GM04503 (cell line): Measurements from ENCODE around the gene SLC38A1.

Experiments
- DNase-seq: peaks from one replicate; pipeline ENCODE4 v3.0.0-alpha.2; 2012; ENCODE audit warnings: low read depth

Gene SLC38A1

DNA sequence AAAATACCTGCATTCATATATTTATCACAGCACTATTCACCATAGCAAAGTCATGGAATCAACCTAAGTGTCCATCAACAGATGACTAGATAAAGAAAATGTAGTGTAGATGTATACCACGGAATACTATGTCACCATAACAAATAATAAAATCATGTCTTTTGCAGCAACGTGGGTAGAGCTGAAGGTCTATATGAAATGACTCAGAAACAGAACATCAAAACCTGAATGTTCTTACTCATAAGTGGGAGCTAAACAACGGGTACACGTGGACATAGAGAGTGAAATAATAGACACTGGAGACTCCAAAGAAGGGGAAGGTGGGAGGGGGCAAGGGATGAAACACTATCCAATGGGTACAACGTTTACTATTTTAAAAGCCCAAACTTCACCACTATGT is 37.9 kb downstream of the SLC38A1 start:
- no peak for DNase-seq

DNA sequence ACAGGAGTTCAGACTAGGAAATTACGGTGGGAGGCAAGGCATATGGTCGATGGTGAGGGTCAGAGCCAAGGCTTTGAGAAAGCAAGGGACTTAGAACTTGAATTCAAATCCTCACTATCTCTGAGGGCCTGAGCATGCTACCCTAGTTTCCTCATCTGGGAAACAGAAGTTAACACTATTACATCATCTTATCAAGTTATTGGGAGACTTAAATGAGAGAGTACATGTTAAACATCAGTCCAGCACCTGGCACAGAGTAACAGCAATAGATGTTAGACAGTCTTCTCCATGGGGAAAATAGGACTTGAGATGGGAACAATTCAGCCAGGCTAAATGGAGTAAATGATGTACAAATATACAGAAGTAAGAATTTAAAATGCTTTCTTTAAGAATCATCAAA is 38.5 kb downstream of the SLC38A1 start:
- no peak for DNase-seq

DNA sequence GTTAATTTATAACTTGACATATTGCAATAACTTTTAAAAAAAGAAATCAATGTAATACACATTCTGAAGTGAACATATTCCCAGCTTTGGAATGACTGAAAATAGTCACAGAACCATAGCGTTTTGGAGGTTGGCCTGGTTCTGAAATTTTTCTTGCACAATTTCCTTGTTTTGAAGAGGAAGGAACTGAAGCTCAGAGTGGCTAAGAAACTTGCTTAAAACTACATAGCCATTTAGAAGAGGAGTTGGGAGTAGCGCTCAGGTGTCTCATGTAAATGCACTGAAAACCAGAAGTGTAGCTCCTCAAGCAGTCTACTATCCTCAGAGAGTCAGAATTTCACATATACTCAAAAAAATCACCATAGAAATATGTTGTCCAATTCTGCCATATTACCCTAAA is 41.2 kb downstream of the SLC38A1 start:
- DNase-seq = no peak

DNA sequence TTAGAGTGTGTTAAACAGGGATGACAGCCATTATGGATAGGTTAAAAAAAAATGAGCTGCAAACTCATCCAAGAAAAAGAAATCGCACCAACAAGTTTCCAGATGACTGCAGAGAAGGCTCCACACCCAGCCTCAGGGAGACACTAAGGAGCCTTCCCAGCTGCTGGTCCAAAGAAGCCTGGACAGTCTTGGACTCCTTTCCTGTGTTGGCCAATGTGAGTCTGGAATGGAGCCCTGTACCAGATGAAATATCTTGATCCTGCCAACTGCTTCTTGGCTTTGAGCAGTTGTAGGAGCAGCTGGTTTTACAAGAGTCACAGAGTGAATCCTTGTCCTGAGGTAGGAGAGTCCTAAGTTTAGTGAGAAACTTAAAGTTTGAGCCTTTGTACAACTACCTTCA is 44.5 kb downstream of the SLC38A1 start:
- peak; percentile 85 for DNase-seq

DNA sequence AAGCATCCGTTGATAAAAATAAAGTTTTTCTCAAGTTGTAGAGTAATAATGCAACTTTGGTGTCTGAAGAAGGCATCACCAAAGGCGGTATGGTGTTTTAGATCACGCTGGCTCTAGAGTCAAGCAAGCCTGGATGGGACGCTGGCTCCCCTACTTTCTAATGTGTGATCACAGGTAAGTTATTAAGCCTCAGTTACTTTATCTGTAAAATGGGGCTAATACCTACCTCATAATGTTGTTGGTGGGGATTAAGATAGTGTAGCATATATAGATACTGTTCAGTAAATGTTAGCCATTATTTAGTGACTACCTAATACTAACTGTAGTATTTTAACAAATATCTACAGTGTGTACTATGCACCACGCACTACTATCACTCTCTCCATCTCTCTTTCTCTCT is 45.8 kb downstream of the SLC38A1 start:
- DNase-seq = no peak

DNA sequence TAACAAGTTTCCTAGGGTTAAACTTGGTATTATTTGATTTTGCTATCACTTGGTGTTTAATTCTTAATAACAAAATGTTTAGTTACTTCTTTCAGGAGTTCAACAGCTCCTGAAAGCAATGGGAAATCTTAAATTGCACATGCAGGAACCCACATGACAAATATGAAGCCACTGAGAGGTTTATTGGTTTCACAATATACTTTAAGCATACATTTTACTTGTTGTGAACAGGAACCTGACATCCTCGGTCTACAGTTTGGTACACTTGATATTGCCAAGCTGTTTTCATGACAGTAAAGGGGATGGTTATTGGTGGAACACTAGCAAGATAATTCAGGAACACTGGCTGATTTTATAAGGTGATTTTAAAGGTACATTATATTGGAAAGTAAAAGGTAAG is 46.2 kb downstream of the SLC38A1 start:
- no peak for DNase-seq

DNA sequence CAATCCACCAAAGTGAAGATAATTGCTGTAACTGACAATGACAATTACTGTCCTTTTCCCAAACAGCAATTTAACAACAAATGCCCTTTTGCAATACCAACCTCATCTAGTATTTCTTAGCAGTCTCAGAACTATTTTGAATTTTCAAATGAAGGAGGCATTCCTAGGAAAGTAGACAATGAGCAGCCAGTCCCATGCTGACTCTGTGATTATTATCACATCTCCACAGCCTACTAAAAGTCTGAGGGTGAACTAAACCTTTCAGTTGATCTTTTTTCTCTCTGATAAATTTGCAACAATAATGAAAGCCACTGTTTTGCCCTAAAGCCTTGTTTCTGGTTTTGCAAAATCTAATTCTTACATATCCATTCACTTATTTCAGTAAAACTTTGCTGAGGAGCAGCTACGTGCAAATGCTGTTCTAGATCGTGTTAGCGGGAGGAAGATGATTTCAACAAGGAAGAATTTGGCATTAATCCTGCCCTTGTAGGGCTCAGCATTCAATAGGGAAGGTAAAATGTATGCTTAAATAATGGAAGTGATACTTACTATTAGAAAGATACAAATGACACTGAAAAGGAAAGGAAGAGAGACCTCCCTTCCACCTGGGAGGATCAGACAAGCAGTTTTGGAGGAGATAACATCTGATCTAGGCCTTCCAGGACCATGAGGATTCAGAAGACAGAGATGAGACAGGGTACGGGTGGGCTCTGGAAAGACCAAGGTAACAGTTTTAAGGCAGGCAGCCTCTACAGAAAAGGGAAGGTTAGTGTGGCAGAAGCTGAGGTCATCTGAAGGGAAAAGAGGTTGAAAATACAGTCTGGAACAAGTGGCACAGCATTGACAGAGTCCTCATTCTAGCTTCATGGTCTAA is 47.4 kb downstream of the SLC38A1 start:
- no peak for DNase-seq

DNA sequence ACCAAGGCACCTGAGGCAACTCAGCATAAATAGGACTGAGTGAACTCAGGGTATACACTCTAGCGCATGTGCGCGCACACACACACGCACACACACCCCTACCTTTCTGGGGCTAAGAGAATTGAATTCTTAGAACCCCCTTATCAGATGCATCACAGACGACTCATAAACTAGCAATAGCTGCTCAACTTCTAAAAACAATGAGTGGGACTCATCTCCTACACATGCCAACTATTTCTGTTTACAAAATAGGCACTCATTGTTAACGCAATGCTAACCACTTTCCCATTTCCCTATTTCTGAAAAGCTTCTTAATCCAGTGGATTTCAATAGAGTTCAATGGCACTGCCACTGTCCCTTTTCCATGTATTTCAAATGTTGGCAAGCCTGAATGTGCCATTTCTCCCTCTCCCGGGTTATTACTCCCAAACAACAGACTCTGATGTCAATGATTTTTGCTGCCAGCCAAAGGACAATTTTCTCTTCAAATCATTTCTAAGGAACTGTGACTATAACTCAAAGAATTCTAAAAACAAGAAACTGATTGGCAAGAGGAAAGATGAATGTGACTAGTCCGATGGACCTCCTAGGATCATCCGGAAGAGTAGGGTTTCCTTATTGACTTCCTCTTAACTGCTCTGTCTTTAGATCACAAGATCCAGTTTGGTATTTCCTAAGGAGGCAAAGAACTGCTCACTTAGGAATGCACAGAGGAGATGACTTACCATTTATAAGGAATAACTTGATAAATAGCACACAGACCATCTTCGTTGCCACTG is 48.8 kb downstream of the SLC38A1 start:
- peak; percentile 43 for DNase-seq

DNA sequence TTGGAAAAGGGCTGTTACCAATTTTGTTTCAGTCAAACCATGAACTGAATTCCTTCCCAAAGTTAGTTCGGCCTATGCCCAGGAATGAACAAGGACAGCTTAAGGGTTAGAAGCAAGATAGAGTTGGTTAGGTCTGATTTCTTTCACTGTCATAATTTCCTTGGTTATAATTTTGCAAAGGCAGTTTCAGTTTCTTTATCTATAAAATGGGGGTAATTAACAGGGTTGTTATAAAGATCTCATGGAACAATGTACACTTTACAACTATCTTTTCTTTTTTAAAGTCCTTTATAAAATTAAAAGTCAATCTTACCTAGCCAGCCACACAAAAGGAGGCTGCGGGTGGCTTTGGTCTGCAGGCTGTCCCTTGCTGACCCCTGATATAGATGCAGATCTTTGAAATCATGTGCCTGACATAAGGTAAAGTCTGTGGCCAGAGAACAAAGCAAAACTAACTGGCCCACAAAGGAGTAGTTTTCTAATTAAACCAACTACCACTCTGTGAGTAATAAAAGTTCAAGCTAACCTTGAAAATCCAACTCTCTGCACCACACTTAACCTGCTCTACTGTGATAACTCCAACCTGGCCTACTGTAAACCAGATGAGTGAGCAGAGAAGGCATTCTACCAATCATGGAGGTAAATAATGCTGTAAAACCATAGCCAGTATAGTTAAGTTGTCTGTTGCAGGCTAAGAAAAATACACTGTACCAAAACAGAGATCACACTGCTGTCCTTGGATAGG is 49.5 kb downstream of the SLC38A1 start:
- no peak for DNase-seq

DNA sequence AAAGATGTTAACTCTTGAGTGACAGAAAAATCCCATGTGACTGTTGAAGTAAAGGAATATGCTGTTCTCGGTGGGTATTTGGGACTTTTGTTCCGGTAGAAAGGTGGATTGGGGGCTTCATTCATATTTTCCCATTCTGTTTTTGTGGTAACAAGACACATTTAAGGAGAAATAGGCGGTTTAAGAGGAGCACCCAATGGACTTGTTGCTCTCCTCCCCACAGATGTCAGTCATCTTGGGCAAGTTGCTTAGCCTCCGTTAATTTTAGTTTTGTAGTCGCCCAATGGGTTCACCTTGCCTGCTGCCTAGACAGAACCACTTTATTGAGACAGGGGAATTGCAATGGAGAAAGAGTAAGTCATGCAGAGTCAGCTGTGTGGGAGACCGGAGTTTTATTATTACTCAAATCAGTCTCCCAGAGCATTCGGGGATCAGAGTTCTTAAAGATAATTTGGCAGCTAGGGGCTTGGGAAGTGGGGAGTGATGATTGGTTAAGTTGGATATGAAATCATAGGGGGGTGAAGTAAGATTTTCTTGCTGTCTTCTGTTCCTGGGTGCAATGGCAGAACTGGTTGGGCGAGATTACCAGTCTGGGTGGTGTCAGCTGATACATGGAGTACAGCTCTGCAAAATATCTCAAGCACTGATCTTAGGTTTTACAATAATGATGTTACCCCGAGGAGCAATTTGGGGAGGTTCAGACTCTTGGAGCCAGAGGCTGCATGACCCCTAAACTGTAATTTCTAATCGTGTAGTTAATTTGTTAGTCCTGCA is 50.3 kb downstream of the SLC38A1 start:
- DNase-seq = no peak

DNA sequence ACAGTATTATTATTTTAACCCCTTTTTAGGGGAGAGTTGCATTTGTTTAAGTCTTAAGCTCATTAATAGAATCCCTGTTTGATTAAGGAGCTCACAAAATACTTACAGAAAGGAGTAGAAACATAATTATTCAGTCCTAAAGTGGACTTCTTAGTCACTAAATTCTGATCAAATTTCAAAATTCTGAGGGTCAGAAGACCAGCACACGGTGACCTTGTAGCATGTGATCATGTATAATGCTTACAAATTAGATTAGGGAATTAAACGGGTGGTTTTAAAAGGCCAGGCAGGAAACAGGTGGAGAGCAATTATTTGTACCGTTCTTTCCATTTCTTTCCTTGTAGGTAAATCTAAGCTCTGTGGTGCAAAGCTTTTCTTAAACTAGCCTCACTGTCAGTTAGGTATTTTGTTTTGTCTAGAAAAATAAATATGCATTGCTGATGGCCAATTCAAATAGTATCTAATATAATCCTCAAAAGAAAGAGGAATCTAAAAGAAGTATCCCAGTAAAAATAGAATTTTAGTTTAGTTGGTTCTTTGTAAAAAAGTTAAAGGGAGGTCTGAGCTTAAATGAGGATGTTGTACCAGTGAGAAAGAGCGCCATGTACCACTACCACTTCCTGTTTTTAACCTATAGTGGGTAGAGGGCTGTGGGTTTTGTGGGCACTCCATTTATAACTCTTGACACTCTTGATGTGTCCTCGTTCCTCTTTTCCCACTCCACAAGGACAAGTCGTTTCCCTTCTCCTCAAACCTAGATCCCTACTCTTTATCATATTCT is 51.1 kb downstream of the SLC38A1 start:
- DNase-seq = no peak

DNA sequence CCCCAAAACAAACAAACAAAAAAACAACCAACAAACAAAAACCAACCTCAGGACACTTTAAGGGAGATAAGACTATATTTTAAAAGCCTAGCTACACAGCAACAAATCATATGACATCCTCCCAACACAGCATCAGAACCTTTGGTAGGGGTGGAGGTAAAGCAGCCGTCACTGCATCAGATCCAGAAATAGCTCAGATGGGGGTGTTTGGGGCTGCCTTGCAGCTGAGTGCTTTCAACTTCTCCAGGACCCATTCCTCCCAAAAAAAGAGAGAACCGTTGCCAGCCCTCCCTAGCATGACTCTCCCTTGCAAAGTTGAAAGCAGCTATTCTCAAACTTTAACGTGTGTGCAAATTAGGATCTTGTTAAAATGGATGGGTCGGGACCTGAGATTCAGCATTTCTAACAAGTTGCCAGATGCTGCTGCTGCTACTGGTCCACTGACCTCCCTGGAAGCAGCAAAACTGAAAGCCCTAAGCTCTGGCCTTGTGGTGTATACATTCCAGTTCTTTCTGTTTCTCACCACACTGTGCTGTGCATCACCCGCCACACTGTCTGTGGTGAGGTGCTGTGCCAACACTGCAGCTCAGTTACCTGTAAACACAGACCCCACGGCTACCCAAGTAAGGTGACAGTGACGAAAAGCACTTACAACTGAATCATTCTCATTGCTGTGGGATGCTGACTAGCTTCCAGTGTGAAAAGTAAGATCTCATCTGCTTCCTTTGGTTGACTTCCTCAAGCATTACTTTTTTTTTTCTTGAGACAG is 54.0 kb downstream of the SLC38A1 start:
- DNase-seq = no peak

DNA sequence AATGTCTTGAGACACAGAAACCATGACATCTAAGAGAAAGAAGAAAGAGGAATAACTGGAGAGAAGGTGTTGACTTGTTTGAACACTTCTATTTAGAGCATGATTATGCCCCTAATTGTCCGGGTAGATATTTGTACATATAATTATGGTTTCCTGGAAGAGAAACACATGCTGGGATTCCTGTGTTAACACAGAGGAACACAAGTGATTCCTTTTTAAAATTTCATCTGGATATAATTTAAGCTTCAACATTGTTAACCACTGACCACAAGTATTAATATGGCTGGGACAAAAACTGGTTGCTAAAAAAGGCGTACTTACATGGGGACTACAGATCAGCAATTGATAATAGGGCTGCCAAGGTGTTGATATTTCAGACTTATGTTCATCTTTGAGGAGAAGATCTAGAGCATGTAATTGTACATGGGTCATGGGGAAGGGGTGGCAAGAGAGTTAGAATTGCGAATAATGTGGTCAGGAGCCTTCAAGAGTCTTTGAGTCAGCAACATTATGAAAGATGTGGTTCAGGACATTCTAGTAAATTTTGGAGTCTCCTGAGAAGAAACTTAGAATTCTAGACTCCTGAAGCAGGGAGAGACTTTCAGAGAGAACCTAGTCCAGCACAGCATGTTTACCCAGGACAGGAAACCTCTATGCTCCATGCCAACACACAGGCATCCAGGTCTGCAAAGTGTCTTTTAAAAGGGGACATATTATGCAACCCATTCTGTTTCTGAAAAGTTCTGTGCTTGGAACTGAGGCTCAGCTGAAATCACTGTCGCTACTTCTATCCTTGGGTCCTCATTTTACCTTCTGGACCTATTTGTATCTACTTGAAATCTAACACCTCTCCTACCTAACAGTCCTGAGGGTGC is 56.5 kb downstream of the SLC38A1 start:
- no peak for DNase-seq

DNA sequence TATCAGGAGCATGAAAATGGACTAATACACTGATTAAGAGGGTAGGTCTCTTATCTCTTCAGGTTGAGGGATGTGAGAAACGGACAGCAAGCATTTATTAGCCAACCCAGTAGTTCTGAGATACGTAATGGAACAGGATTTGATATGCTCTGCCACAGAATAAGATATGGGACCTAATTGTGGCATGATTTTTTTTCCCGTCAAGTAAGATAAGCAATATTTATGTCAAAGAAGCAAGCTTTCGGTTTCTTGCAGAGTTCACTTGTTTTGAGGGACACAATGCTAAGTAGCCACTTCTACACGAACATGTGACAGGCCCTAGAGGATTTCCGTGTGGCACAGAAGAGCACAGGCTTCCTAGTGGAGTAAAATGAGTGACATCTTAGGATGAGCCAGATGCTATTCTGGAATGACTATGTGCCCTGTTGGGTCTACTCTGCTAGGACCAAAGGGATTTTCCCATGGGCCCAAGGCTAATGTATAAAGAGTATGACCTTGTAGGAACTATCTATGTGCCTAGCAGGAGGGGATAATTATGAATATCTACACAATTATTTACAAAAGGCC is 57.9 kb downstream of the SLC38A1 start:
- DNase-seq = no peak

DNA sequence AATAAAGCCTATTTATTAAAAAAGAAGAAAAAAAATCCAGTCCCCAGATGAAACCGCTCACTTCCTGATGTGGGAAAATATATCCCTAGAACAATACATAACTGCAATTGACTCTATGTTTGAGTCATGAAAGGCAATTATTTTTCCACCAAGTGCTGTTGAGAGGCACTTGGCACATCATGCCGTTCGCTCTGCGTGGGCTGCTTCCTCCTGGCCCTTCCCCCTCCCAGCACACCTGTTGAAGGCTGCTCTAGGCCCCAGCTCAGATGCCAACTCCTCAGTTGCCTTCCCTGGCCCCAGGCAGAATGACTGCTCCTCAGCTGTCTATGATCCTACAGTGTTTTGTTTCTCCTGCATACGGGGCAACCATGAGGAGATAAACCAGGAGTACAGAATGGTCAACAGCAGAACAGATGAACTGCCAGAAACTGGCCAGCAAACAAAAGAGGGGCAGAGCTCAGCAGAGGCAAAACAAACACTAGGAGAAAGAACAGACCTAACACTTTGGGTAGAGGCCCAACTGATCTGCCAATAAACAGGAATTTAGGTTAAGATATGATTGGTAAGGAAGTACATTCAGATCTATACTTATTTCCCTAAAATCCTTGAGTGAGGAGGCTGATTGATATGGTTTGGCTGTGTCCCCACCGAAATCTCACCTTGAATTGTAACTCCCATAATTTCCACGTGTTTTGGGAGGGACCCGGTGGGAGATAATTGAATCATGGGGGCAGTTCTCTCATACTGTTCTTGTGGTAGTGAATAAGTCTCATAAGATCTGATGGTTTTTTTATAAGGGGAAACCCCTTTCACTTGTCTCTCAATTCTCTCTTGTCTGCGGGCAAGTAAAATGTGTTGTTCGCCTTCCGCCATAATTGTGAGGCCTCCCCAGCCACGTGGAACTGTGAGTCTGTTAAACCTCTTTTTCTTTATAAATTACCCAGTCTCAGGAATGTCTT is 58.6 kb downstream of the SLC38A1 start:
- DNase-seq = no peak

DNA sequence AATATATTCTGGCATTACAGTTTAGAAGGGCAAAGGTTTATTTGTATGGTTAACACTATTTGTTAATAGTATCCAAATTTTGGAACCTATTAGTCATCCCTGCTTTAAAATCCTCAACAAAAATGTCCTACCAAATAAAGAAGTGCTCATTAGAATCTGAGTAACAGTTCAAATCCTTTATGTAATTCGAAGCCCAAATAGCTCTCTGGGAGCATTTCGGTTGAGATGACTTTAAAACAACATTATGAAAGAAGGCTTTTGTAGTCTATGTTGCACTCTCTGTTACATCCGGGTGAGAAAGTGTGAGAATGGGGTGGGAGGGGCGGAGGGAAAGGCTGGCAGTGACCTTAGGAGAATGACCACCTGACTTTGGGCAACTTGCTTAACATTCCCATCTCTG is 59.7 kb downstream of the SLC38A1 start:
- no peak for DNase-seq

DNA sequence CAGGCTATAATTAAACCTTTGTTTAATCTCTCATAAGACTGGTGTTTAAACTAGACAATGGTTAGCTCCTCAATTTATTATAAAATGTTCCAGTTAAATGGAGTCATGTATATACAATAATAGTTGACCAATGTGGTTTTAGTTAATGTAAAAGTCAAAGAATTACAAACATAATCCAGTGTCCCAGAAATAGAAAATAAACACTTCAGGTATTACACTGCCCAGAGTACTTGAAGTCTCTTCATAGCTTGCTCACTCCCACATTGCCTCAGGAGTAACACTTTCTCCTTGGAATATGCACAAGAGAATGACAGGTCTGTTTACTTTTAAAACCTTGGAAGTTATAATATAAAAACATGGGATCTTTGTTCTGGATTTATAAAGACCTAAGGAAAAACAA is 60.5 kb downstream of the SLC38A1 start:
- no peak for DNase-seq

DNA sequence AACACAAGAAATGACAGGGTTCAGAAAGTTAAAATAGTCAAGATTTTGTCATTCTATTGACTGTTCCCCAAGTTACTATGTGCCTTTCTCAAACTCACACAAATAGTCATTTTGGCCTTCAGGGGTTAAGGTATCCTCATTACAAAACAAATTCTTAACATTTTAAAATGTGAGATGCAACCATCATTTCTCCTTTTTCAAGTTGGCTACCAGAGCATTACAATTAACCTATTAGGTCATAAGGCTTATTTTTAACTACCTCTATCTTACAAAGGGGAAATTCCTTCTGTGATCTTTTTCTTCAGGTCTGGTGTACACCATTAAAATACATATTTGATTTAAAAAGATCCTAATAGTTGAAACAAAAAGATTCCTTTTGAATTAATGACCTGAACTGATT is 61.2 kb downstream of the SLC38A1 start:
- DNase-seq = no peak
